Hepatic stellate cell (primary cell): ENCODE measurements around the gene BANF2.
"Not testable (repeated sequence)": the region's sequence is repeated elsewhere in the genome, so short reads cannot be mapped to it uniquely, and the experiment has no call there.

Experiments
- DNase-seq: peaks from one replicate; pipeline ENCODE4 v3.0.0; 2011; ENCODE audit warnings: low spot score

Gene BANF2

GRCh38 chr20:17766226-17766625 is 66.5 kb downstream of the BANF2 start:
- no peak for DNase-seq

DNA sequence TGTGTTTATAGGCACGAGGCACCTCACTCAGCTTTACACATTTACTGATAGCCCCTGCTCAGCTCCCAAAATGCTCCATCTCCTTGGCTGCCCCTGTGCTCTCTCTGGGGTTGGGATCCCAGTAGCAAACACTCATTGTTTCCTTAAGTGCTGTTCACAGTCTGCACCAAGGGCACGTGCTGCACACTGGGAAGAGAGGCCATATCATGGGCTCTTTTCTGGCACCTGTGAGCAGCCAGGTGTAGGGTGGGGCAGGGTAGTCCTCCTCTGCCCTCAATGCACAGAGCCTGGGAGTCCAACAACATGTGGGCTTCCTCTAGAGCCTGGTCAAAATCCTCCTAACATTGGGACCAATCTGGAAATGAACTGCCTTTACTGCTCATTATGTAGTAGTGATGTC is 67.9 kb downstream of the BANF2 start:
- DNase-seq, result no peak

GRCh38 chr20:17768271-17768670 is 68.5 kb downstream of the BANF2 start:
- DNase-seq, result no peak

GRCh38 chr20:17769716-17770115 is 70.0 kb downstream of the BANF2 start:
- not testable (repeated sequence) for DNase-seq

GRCh38 chr20:17771206-17772004 is 71.6 kb downstream of the BANF2 start:
- no peak for DNase-seq

DNA sequence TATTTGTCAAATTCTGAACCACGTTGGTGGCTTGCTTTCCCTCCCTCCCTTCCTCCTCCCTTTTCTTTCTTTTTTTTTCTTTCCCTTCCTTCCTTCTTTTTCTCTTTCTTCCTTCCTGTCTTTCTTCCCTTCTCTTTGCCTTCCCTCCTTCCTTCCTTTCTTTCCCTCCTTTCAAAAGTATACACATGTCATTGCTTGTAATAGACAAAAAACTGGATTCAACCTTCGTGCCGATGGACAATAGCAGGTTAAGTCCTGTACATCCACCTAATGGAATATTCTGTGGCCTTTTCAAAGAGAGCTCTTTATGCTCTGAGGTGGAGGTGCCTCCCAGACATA is 72.2 kb downstream of the BANF2 start:
- no peak for DNase-seq

DNA sequence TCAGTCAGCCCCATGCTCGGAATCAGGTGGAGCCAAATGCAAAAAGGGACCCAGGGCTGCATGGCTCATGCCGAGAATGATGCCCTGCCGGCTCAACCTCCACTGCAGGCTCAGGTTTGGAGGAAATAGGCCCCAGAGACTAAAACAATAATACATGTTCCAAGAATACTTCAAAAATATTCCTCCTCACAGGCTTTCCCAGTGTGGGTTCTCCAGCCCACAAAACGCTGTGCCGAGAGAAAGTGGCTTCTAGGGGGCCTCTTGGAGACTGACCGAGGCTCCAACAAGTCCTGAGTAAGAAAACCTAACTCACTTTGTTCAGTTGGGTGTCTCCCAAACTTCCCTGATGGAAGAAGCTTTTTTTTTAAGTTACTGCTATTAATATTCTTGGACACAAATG is 73.9 kb downstream of the BANF2 start:
- DNase-seq, result no peak

DNA sequence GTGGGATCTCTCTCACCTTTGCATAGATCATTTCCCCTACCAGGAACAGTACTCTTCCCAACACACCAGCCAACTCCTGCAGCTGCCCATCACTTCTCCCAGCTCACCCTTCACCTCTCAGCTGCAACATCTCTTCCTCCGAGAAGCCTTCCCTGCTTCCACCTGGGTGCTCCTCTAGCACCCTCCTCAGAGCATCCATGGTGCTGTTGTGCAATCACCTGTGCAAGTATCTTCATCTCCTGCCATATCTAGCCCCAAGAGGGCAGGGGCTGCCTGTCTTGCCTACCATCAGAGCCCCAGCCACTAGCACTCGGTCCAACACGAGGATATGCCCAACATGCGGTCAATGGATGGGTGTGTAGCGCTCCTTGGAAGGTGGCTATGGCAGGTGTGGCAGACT is 75.8 kb downstream of the BANF2 start:
- DNase-seq, result no peak

DNA sequence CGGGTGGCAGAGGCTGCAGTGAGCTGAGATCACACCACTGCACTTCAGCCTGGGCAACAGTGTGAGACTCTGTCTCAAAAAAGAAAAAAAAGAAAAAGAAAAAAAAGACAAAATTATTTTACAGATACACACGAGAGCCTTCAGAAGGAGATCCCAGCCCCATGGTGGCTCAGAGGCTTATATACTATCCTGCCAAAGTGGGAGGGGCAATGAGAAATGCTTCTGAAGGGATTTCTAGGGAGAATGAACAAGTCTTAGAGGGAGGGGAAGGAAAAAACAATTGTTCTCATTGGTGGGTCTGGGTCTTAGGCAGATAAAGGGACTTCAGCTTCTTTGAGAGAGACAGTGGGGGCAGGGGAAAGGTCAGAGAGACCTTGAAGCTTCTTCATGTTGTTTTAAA is 76.8 kb downstream of the BANF2 start:
- no peak for DNase-seq

DNA sequence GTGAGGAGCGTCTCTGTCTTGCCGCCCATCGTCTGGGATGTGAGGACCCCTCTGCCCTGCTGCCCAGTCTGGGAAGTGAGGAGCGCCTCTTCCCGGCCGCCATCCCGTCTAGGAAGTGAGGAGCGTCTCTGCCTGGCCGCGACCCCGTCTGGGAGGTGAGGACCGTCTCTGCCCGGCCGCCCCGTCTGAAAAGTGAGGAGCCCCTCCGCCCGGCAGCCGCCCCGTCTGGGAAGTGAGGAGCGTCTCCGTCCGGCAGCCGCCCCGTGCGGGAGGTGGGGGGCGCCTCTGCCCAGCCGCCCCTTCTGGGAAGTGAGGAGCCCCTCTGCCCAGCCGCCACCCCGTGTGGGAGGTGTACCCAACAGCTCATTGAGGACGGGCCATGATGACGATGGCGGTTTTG is 79.2 kb downstream of the BANF2 start:
- DNase-seq, result not testable (repeated sequence)

DNA sequence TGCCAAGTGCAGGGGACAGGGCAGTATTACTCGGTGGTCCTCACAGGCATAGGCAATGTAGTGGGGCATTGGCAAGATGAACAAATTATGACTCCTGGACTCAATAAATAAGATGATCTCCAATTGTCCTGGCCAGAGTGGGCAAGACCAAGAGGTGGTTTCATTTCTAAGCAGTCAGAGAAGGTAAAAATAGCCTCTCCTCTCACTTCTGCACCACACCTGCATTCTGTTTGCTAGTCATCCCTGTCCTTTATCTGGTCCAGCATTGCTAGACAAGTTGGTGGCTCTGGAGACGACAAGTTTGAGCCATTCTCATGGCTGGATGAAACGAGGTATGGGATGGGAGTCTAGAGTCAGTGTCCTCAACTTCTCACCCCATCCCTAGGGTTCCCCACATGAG is 83.0 kb downstream of the BANF2 start:
- DNase-seq, result no peak

DNA sequence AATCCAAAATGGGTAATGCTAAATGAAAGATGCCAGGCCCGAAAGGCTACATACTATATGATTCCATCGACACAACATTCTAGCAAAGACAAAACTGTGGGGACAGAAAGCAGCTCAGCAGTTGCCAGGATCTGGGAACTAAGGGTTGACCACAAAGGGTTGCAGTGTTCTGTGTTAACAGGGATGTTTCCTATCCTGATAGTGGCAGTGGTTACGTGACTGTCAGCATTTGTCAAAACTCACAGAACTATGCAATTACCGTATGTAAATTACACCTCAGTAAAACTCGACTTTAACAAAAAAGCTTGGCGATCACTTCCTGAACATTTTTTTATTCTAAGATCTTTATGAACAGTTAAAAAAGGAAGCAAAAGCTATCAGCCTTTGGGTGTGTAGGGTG is 83.9 kb downstream of the BANF2 start:
- no peak for DNase-seq

GRCh38 chr20:17785007-17785406 is 85.2 kb downstream of the BANF2 start:
- DNase-seq, result no peak
